ENCODE data around the gene CHRNE. TPM values are rescaled to one million over a fixed set of nuclear protein-coding genes. Genes with fewer than 3 reads are reported as not detected.

Gene CHRNE
- total RNA-seq, 4 donors from 2014 or later, result 0.53 to 5.2 (median 3.6) TPM

- intact Hi-C loops (cut with DNase I; ENCODE audit: low total_unique reads), result no loop called here
- DNase-seq (ENCODE audit: low spot score in 2 of 2), result peak; percentile 70 to 96
Measured at GRCh38 chr17:4948931-4949320, 46.0 kb upstream of the CHRNE start.

GRCh38 chr17:4948166-4948930 is 45.5 kb upstream of the CHRNE start, which contains the start of gene PFN1:
Gene PFN1 (minus strand): TSS chr17:4948530. CDS start chr17:4948394, 136 bp downstream.
- WGBS, 2 donors, result 0% methylated on average over 11 to 48 of the region's 59 CpGs
- H3K4me3 ChIP-seq (ENCODE audit: low read depth, poor library complexity, severe bottlenecking), result peak within 1 kb of the TSS; percentile 99
- DNase-seq (ENCODE audit: low spot score in 2 of 2), result peak; percentile 92 to 97
- TF ChIP-seq CTCF (IDR thresholded peaks at IDR 0.05) (no peak), POLR2A (IDR thresholded peaks at IDR 0.05) (peak in 1 of 2 donors; percentile 54)
- intact Hi-C loops (cut with DNase I; ENCODE audit: low total_unique reads), result no loop called here

More at GRCh38 chr17:4948931-4949320, 46.0 kb upstream of the CHRNE start:
- TF ChIP-seq CTCF (IDR thresholded peaks at IDR 0.05) (no peak), POLR2A (IDR thresholded peaks at IDR 0.05) (no peak)
- 0% methylated on average over 21 to 40 of the region's 40 CpGs for WGBS, 2 donors
- H3K4me3 ChIP-seq (ENCODE audit: low read depth, poor library complexity, severe bottlenecking), result peak overlapping the region; percentile 44

- WGBS, 2 donors, result 0% methylated on average over 27 to 37 of the region's 56 CpGs
- intact Hi-C loops (cut with DNase I; ENCODE audit: low total_unique reads), result no loop called here
- DNase-seq (ENCODE audit: low spot score in 2 of 2), result peak; percentile 35 to 93
- peak overlapping the region; percentile 99 for H3K4me3 ChIP-seq (ENCODE audit: low read depth, poor library complexity, severe bottlenecking)
- no peak for TF ChIP-seq POLR2A (IDR thresholded peaks at IDR 0.05)
- TF ChIP-seq CTCF (IDR thresholded peaks at IDR 0.05), result no peak
Measured at GRCh38 chr17:4947411-4948165, 44.7 kb upstream of the CHRNE start.

- 0 to 1% methylated on average over 7 of the region's 7 CpGs for WGBS, 2 donors
- H3K4me3 ChIP-seq (ENCODE audit: low read depth, poor library complexity, severe bottlenecking), result peak overlapping the region; percentile 99
- DNase-seq (ENCODE audit: low spot score in 2 of 2), result no peak
- intact Hi-C loops (cut with DNase I; ENCODE audit: low total_unique reads), result no loop called here
- no peak for TF ChIP-seq POLR2A (IDR thresholded peaks at IDR 0.05)
- no peak for TF ChIP-seq CTCF (IDR thresholded peaks at IDR 0.05)
Measured at GRCh38 chr17:4947010-4947410, 44.1 kb upstream of the CHRNE start.

GRCh38 chr17:4946312-4946976 is 43.5 kb upstream of the CHRNE start:
- DNase-seq (ENCODE audit: low spot score in 2 of 2), result no peak
- no peak overlapping the region for H3K4me3 ChIP-seq (ENCODE audit: low read depth, poor library complexity, severe bottlenecking)
- TF ChIP-seq POLR2A (IDR thresholded peaks at IDR 0.05) (no peak), CTCF (IDR thresholded peaks at IDR 0.05) (no peak)
- intact Hi-C loops (cut with DNase I; ENCODE audit: low total_unique reads), result no loop called here
- 23% methylated on average over 16 of the region's 16 CpGs for WGBS, 2 donors

Measured in lower leg skin (tissue), 4 donors.